Osteoblast (primary cell): Measurements from ENCODE around the gene AK8. TPM values are rescaled to one million over a fixed set of nuclear protein-coding genes. Genes with fewer than 3 reads are reported as not detected.
A peak's percentile ranks its signal among the peaks of the same experiment; 100 is the strongest.

Experiments used
- DNase-seq: peaks from one replicate; pipeline ENCODE4 v3.0.0; 2011; ENCODE audit warnings: low spot score, mixed read lengths; ENCODE audit not compliant: insufficient read length; ENCODE audit errors: missing footprints
- H2AFZ ChIP-seq: 2 replicates; pipeline ENCODE4 v1.6.0; 2011; ENCODE audit warnings: mild to moderate bottlenecking, low read length
- H3K27ac ChIP-seq: 2 replicates; pipeline ENCODE4 v1.5.1; 2011; ENCODE audit warnings: mild to moderate bottlenecking, low read depth, low read length, moderate library complexity
- H3K27me3 ChIP-seq: 2 replicates; pipeline ENCODE4 v1.6.0; 2012; ENCODE audit warnings: mild to moderate bottlenecking, control low read depth, inconsistent platforms, low read length, moderate library complexity; ENCODE audit not compliant: insufficient read depth
- H3K36me3 ChIP-seq: 2 replicates; pipeline ENCODE4 v1.5.1; 2011; ENCODE audit warnings: mild to moderate bottlenecking, low read length, control low read depth, moderate library complexity; ENCODE audit not compliant: insufficient read depth
- H3K4me1 ChIP-seq: 2 replicates; pipeline ENCODE4 v1.5.1; 2011; ENCODE audit warnings: mild to moderate bottlenecking, low read length, control low read depth, moderate library complexity; ENCODE audit not compliant: insufficient read depth
- H3K4me2 ChIP-seq: 2 replicates; pipeline ENCODE4 v1.6.0; 2011; ENCODE audit warnings: mild to moderate bottlenecking, low read length; ENCODE audit not compliant: insufficient read depth
- H3K4me3 ChIP-seq: fragments of 200-600 bp; sonication (generic); 3 replicates; pipeline ENCODE4 v1.5.1; 2012; ENCODE audit warnings: mild to moderate bottlenecking, low read length, inconsistent platforms; ENCODE audit not compliant: insufficient read depth
- H3K79me2 ChIP-seq: 2 replicates; pipeline ENCODE4 v1.6.0; 2012; ENCODE audit warnings: mild to moderate bottlenecking, low read length, control low read depth, inconsistent platforms; ENCODE audit not compliant: insufficient read depth
- H3K9me3 ChIP-seq: 2 replicates; pipeline ENCODE4 v1.5.1; 2011; ENCODE audit warnings: low read depth, low read length, control low read depth
- H4K20me1 ChIP-seq: 2 replicates; pipeline ENCODE4 v1.6.0; 2012; ENCODE audit warnings: mild to moderate bottlenecking, low read length, control low read depth; ENCODE audit not compliant: insufficient read depth
- CTCF ChIP-seq: IDR thresholded peaks from 2 replicates; pipeline ENCODE4 v1.5.1; 2011; ENCODE audit warnings: mild to moderate bottlenecking, low read depth, low read length, moderate library complexity; ENCODE audit errors: extremely low read depth
- total RNA-seq: library from RNA; depleted of rRNA; stranded (reverse); fragments of >200 nt; gene quantifications from 2 replicates; pipeline ENCODE4 v1.2.3, GENCODE V29; 2012

Gene AK8
- total RNA-seq, 1 donor: 1.1 TPM

- no peaks in the 10 kb centered on the region for H3K27me3 ChIP-seq
- no peak overlapping the region for H3K4me3 ChIP-seq
- H3K4me2 ChIP-seq: no peak overlapping the region
- no peak for DNase-seq
- H3K79me2 ChIP-seq: no peaks in the 10 kb centered on the region
- no peak overlapping the region for H3K27ac ChIP-seq
- H4K20me1 ChIP-seq: no peaks in the 10 kb centered on the region
- TF ChIP-seq CTCF: no peak
- no peak overlapping the region for H2AFZ ChIP-seq
- H3K9me3 ChIP-seq: no peaks in the 10 kb centered on the region
- H3K4me1 ChIP-seq: peaks cover 4% of the 10 kb centered on the region
- H3K36me3 ChIP-seq: no peaks in the 10 kb centered on the region
Observed at GRCh38 chr9:132861666-132862065, 16.4 kb downstream of the AK8 start.

- no peak for DNase-seq
- no peaks in the 10 kb centered on the region for H3K9me3 ChIP-seq
Observed at GRCh38 chr9:132858751-132859150, 19.3 kb downstream of the AK8 start.

GRCh38 chr9:132857616-132858342 lies 20.3 kb downstream of the AK8 start:
- H3K27ac ChIP-seq: no peak overlapping the region
- H3K36me3 ChIP-seq: no peaks in the 10 kb centered on the region
- no peak overlapping the region for H2AFZ ChIP-seq
- no peaks in the 10 kb centered on the region for H3K27me3 ChIP-seq
- DNase-seq: no peak
- H3K4me1 ChIP-seq: peaks cover 4% of the 10 kb centered on the region
- peak overlapping the region; percentile 39 for H3K4me2 ChIP-seq
- no peaks in the 10 kb centered on the region for H3K9me3 ChIP-seq
- no peaks in the 10 kb centered on the region for H3K79me2 ChIP-seq
- no peak overlapping the region for H3K4me3 ChIP-seq
- TF ChIP-seq CTCF: no peak
- H4K20me1 ChIP-seq: no peaks in the 10 kb centered on the region

More at GRCh38 chr9:132858751-132859150, 19.3 kb downstream of the AK8 start:
- Histone ChIP-seq H2AFZ (no peak overlapping the region), H3K79me2 (no peaks in the 10 kb centered on the region), H3K27me3 (no peaks in the 10 kb centered on the region), H3K36me3 (no peaks in the 10 kb centered on the region), H3K4me2 (no peak overlapping the region), H3K4me1 (peaks cover 4% of the 10 kb centered on the region), H3K4me3 (no peak overlapping the region), H3K27ac (no peak overlapping the region), H4K20me1 (no peaks in the 10 kb centered on the region)
- TF ChIP-seq CTCF: no peak

- peak; percentile 94 for DNase-seq
- Histone ChIP-seq H3K27me3 (no peaks in the 10 kb centered on the region), H3K79me2 (no peaks in the 10 kb centered on the region), H3K27ac (no peak overlapping the region), H3K4me1 (peaks cover 4% of the 10 kb centered on the region), H2AFZ (peak overlapping the region; percentile 65), H3K4me2 (peak overlapping the region; percentile 39), H3K36me3 (no peaks in the 10 kb centered on the region), H3K9me3 (no peaks in the 10 kb centered on the region), H4K20me1 (no peaks in the 10 kb centered on the region), H3K4me3 (no peak overlapping the region)
- no peak for TF ChIP-seq CTCF
Observed at GRCh38 chr9:132857031-132857430, 21.1 kb downstream of the AK8 start.
